IMR-90 (cell line): Measurements from ENCODE around the gene JADE3. TPM values are rescaled to one million over a fixed set of nuclear protein-coding genes. Genes with fewer than 3 reads are reported as not detected.

ENCODE experiments used
- ATAC-seq: fragments of 200-7000 bp; cut with Tn5 transposase; 2 replicates; pipeline ENCODE4 v1.9.1; 2020; ENCODE audit warnings: low read depth, mild to moderate bottlenecking, moderate library complexity
- BruUV-seq: library from RNA; stranded (reverse); fragments of 400-500 nt; replicated peaks from 2 replicates; lab custom pipeline; 2021; lab: Mats Ljungman, UMichigan
- CTCF ChIA-PET: fragments of 300-600 bp; formaldehyde crosslinking; extraction: SDS; loops from one replicate; lab custom pipeline; 2021; ENCODE audit warnings: antibody characterized with exemption; lab: Yijun Ruan, JAX
- POLR2A ChIA-PET: fragments of 300-600 bp; sonication (Branson Sonifier 250); formaldehyde crosslinking; loops from one replicate; lab custom pipeline; 2022; ENCODE audit warnings: antibody characterized with exemption; ENCODE audit not compliant: unreplicated experiment; lab: Charles Lee
- DNase-seq: peaks from one replicate; pipeline ENCODE4 v3.0.0; 2013
- H2AFZ ChIP-seq: replicated peaks from 2 replicates; pipeline ENCODE3; 2013; ENCODE audit warnings: low read length, mild to moderate bottlenecking; ENCODE audit not compliant: poor library complexity
- H2AK5ac ChIP-seq: 2 replicates; pipeline ENCODE4 v1.6.1; 2013; ENCODE audit warnings: low read depth, low read length, inconsistent platforms
- H2AK9ac ChIP-seq: replicated peaks from 2 replicates; pipeline ENCODE3; 2013; ENCODE audit warnings: mild to moderate bottlenecking, low read depth, low read length, moderate library complexity; ENCODE audit not compliant: poor library complexity
- H2BK120ac ChIP-seq: 2 replicates; pipeline ENCODE4 v1.6.1; 2013; ENCODE audit warnings: low read depth, low read length, inconsistent platforms
- H2BK15ac ChIP-seq: 3 replicates; pipeline ENCODE4 v1.6.1; 2013; ENCODE audit warnings: low read depth, low read length, inconsistent platforms
- H2BK20ac ChIP-seq: 2 replicates; pipeline ENCODE4 v1.6.1; 2013; ENCODE audit warnings: low read depth, mild to moderate bottlenecking, inconsistent platforms, low read length, moderate library complexity
- H2BK5ac ChIP-seq: 2 replicates; pipeline ENCODE4 v1.6.1; 2013; ENCODE audit warnings: mild to moderate bottlenecking, low read depth, low read length, inconsistent platforms; ENCODE audit not compliant: poor library complexity, severe bottlenecking
- H3K14ac ChIP-seq: replicated peaks from 2 replicates; pipeline ENCODE4 v1.6.1; 2013; ENCODE audit warnings: low read depth, low read length, inconsistent platforms
- H3K18ac ChIP-seq: 2 replicates; pipeline ENCODE4 v1.6.1; 2013; ENCODE audit warnings: low read depth, low read length, control low read depth
- H3K23ac ChIP-seq: 2 replicates; pipeline ENCODE4 v1.6.1; 2013; ENCODE audit warnings: low read depth, low read length, inconsistent platforms
- H3K27ac ChIP-seq: 2 replicates; pipeline ENCODE4 v1.5.1; 2013; ENCODE audit warnings: mild to moderate bottlenecking, control low read depth, low read length; ENCODE audit not compliant: insufficient read depth
- H3K27me3 ChIP-seq: 2 replicates; pipeline ENCODE4 v1.6.1; 2013; ENCODE audit warnings: low read length; ENCODE audit not compliant: control insufficient read depth, insufficient read depth
- H3K36me3 ChIP-seq: 2 replicates; pipeline ENCODE4 v1.6.1; 2013; ENCODE audit warnings: low read length, mixed read lengths; ENCODE audit not compliant: control insufficient read depth, insufficient read depth
- H3K4ac ChIP-seq: 2 replicates; pipeline ENCODE4 v1.6.1; 2013; ENCODE audit warnings: low read depth, low read length, inconsistent platforms
- H3K4me1 ChIP-seq: 2 replicates; pipeline ENCODE4 v1.6.1; 2013; ENCODE audit warnings: low read length, mixed read lengths; ENCODE audit not compliant: control insufficient read depth, insufficient read depth
- H3K4me2 ChIP-seq: 2 replicates; pipeline ENCODE4 v1.6.1; 2013; ENCODE audit warnings: low read depth, mild to moderate bottlenecking, control low read depth, low read length, moderate library complexity
- H3K4me3 ChIP-seq: 2 replicates; pipeline ENCODE4 v1.5.1; 2013; ENCODE audit warnings: low read depth, mild to moderate bottlenecking, control low read depth, low read length, moderate library complexity; ENCODE audit not compliant: insufficient read depth
- H3K56ac ChIP-seq: 2 replicates; pipeline ENCODE4 v1.6.1; 2013; ENCODE audit warnings: low read length, inconsistent platforms; ENCODE audit not compliant: insufficient read depth; ENCODE audit errors: extremely low read depth
- H3K79me1 ChIP-seq, 2 experiments: 2 replicates each; pipeline ENCODE4 v1.6.1; 2013; ENCODE audit warnings: low read length in 2 of 2, inconsistent platforms in 1 of 2, low read depth in 1 of 2
- H3K9ac ChIP-seq: 2 replicates; pipeline ENCODE4 v1.6.1; 2013; ENCODE audit warnings: low read depth, low read length, control low read depth
- H3K9me1 ChIP-seq: 2 replicates; pipeline ENCODE4 v1.6.1; 2013; ENCODE audit warnings: low read length, inconsistent platforms; ENCODE audit not compliant: insufficient read depth
- H3K9me3 ChIP-seq: 2 replicates; pipeline ENCODE4 v1.6.1; 2013; ENCODE audit warnings: low read length; ENCODE audit not compliant: control insufficient read depth, insufficient read depth
- H4K20me1 ChIP-seq: 2 replicates; pipeline ENCODE4 v1.6.1; 2013; ENCODE audit warnings: low read length, inconsistent platforms; ENCODE audit not compliant: insufficient read depth
- H4K5ac ChIP-seq: 2 replicates; pipeline ENCODE4 v1.6.1; 2013; ENCODE audit warnings: mild to moderate bottlenecking, low read depth, low read length, control low read depth
- H4K8ac ChIP-seq, 2 experiments: 2 replicates each; pipeline ENCODE4 v1.6.1; 2013; ENCODE audit warnings: low read depth in 2 of 2, low read length in 2 of 2, control low read depth in 1 of 2, inconsistent platforms in 1 of 2
- H4K91ac ChIP-seq: 2 replicates; pipeline ENCODE4 v1.6.1; 2013; ENCODE audit warnings: low read depth, low read length, inconsistent platforms; ENCODE audit not compliant: insufficient read depth
- CHD1 ChIP-seq: IDR thresholded peaks from 2 replicates; pipeline ENCODE4 v1.6.1; 2012; ENCODE audit warnings: low read depth, low read length, improper control_type of control experiment
- MXI1 ChIP-seq: IDR thresholded peaks from 2 replicates; pipeline ENCODE4 v1.6.1; 2012; ENCODE audit warnings: low read depth, mild to moderate bottlenecking, low read length, moderate library complexity, borderline replicate concordance
- RCOR1 ChIP-seq: IDR thresholded peaks from 2 replicates; pipeline ENCODE4 v1.6.1; 2012; ENCODE audit warnings: mild to moderate bottlenecking, low read length, improper control_type of control experiment; ENCODE audit not compliant: insufficient replicate concordance
- WGBS, 2 experiments: methylation state at CpG; one replicate each; pipeline versions ENCODE4 v1.1.5 to v1.1.7; 2013; ENCODE audit warnings: missing lambda C conversion rate in 2 of 2; ENCODE audit not compliant: insufficient read length in 1 of 2; ENCODE audit errors: extremely low coverage in 2 of 2; 5-methylcytosine and 5-hydroxymethylcytosine counted together
- dilution Hi-C: fragments of 300-500 bp; cut with HindIII; formaldehyde crosslinking; loops from one replicate; pipeline ENCODE4 v1.14.3; 2018; ENCODE audit warnings: low sequenced_read_pairs; ENCODE audit not compliant: unreplicated experiment
- in situ Hi-C: fragments of 300-500 bp; cut with MboI; formaldehyde crosslinking; loops from 3 replicates; pipeline ENCODE4 v1.14.3; 2019; ENCODE audit warnings: low sequenced_read_pairs, inconsistent platforms, mixed read lengths
- intact Hi-C: fragments of 100-400 bp; cut with micrococcal nuclease; formaldehyde crosslinking; loops from 2 replicates; pipeline ENCODE4 v1.10.0; 2022
- polyA plus RNA-seq, 3 experiments: library from polyadenylated mRNA; depleted of rRNA; stranded (reverse); fragments of >200 nt; gene quantifications; 2 replicates each; pipeline ENCODE4 v1.2.3, GENCODE V29; 2012; ENCODE audit warnings: low replicate concordance in 1 of 3
- total RNA-seq: library from RNA; depleted of rRNA; stranded (reverse); fragments of >200 nt; gene quantifications from 2 replicates; pipeline ENCODE4 v1.2.3, GENCODE V29; 2012
- TF ChIP-seq, protein P1 (sequence below): fragments of 150-350 bp; IDR thresholded peaks from 2 replicates; pipeline ENCODE4 v1.6.1; 2017; ENCODE audit warnings: mild to moderate bottlenecking, antibody characterized with exemption, low read length, low read depth
- TF ChIP-seq, protein P2 (sequence below): conservative IDR thresholded peaks from 2 replicates; pipeline ENCODE4 v1.5.1; 2012; ENCODE audit warnings: mild to moderate bottlenecking, low read depth, low read length, improper control_type of control experiment

Gene JADE3
- total and polyA plus RNA-seq, 2 of the 4 experiments (the other 2 are of a cell fraction), result 2.1 to 4.7 TPM

- Histone ChIP-seq H3K4me2 (no peak overlapping the region), H2AFZ (no peak overlapping the region), H3K27ac (no peak overlapping the region), H3K27me3 (peaks cover 19% of the 10 kb centered on the region), H2BK5ac (no peak overlapping the region), H2BK120ac (no peak overlapping the region), H3K9ac (no peak overlapping the region), H4K5ac (no peak overlapping the region), H4K8ac (no peak overlapping the region), H2BK15ac (no peak overlapping the region), H3K36me3 (no peaks in the 10 kb centered on the region), H3K9me3 (no peaks in the 10 kb centered on the region), H3K23ac (no peak overlapping the region), H2AK9ac (no peak overlapping the region), H2AK5ac (no peak overlapping the region), H3K79me1 (no peaks in the 10 kb centered on the region), H3K4me1 (no peaks in the 10 kb centered on the region), H3K56ac (no peak overlapping the region), H3K14ac (no peak overlapping the region), H4K91ac (no peak overlapping the region), H3K4me3 (no peak overlapping the region), H4K20me1 (no peaks in the 10 kb centered on the region), H3K18ac (no peak overlapping the region), H3K4ac (no peak overlapping the region), H3K9me1 (no peaks in the 10 kb centered on the region), H2BK20ac (no peak overlapping the region)
- dilution Hi-C loops, result no loop called here
- in situ Hi-C loops, result no loop called here
- intact Hi-C loops, result no loop called here
- POLR2A ChIA-PET, result no interaction called here
- WGBS, 2 experiments, result 67% methylated on average over 2 of the region's 9 CpGs; no CpG with 5 or more reads in 1 of the 2 experiments
- ATAC-seq, result no peak
- no peak for TF ChIP-seq MXI1
- TF ChIP-seq, protein P1, sequence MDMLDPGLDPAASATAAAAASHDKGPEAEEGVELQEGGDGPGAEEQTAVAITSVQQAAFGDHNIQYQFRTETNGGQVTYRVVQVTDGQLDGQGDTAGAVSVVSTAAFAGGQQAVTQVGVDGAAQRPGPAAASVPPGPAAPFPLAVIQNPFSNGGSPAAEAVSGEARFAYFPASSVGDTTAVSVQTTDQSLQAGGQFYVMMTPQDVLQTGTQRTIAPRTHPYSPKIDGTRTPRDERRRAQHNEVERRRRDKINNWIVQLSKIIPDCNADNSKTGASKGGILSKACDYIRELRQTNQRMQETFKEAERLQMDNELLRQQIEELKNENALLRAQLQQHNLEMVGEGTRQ, result no peak
- no peak for TF ChIP-seq CHD1
- TF ChIP-seq, protein P2, sequence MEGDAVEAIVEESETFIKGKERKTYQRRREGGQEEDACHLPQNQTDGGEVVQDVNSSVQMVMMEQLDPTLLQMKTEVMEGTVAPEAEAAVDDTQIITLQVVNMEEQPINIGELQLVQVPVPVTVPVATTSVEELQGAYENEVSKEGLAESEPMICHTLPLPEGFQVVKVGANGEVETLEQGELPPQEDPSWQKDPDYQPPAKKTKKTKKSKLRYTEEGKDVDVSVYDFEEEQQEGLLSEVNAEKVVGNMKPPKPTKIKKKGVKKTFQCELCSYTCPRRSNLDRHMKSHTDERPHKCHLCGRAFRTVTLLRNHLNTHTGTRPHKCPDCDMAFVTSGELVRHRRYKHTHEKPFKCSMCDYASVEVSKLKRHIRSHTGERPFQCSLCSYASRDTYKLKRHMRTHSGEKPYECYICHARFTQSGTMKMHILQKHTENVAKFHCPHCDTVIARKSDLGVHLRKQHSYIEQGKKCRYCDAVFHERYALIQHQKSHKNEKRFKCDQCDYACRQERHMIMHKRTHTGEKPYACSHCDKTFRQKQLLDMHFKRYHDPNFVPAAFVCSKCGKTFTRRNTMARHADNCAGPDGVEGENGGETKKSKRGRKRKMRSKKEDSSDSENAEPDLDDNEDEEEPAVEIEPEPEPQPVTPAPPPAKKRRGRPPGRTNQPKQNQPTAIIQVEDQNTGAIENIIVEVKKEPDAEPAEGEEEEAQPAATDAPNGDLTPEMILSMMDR, result no peak
- TF ChIP-seq RCOR1, result no peak
- BruUV-seq, result no TSS peak
- DNase-seq, result no peak
- CTCF ChIA-PET, result no interaction called here
Observed at GRCh38 chrX:47080215-47080914, 168.1 kb downstream of the JADE3 start.
